Esophagus squamous epithelium (tissue), 5 donors: ENCODE results near the gene SCD5. TPM values are rescaled to one million over a fixed set of nuclear protein-coding genes. Genes with fewer than 3 reads are reported as not detected.

Experiments used
- DNase-seq: peaks from one replicate; lab custom pipeline; 2025; lab: John Stamatoyannopoulos, UW
- H3K27ac ChIP-seq, 4 donors: fragments of 200-600 bp; sonication (generic); one replicate each; pipeline ENCODE4 v1.5.1; 2016 to 2019; ENCODE audit warnings: mild to moderate bottlenecking in 1 of 4
- H3K27me3 ChIP-seq, 4 donors: fragments of 200-600 bp; sonication (generic); 1 replicate in 3 of 4; 2 replicates in 1 of 4; pipeline versions ENCODE4 v1.5.1 to v1.6.0; 2017 to 2021; ENCODE audit warnings: antibody characterized with exemption in 1 of 4
- H3K36me3 ChIP-seq, 3 donors: fragments of 200-600 bp; sonication (generic); one replicate each; pipeline ENCODE4 v1.5.1; 2016 to 2019
- H3K4me1 ChIP-seq, 3 donors: fragments of 200-600 bp; sonication (generic); one replicate each; pipeline ENCODE4 v1.5.1; 2017 to 2019
- H3K4me3 ChIP-seq, 4 donors: fragments of 200-600 bp; sonication (generic); 1 replicate in 3 of 4; 2 replicates in 1 of 4; pipeline ENCODE4 v1.5.1; 2016 to 2019; ENCODE audit warnings: mild to moderate bottlenecking in 2 of 4, moderate library complexity in 1 of 4
- H3K9me3 ChIP-seq, 3 donors: fragments of 200-600 bp; sonication (generic); one replicate each; pipeline ENCODE4 v1.5.1; 2016 to 2019
- CTCF ChIP-seq, 6 experiments: fragments of 450-650 bp in 4 of 6; fragments of 200-600 bp in 2 of 6; sonication (generic) in 2 of 6; IDR thresholded peaks; one replicate each; pipeline ENCODE4 v1.5.1; 2016 to 2019; ENCODE audit warnings: antibody characterized with exemption in 6 of 6, mild to moderate bottlenecking in 4 of 6, moderate library complexity in 4 of 6
- POLR2A ChIP-seq, 4 donors: fragments of 450-650 bp; IDR thresholded peaks; one replicate each; pipeline ENCODE4 v1.6.1; 2017; ENCODE audit warnings: antibody characterized with exemption in 4 of 4, mild to moderate bottlenecking in 4 of 4, moderate library complexity in 3 of 4
- WGBS, 2 donors: methylation state at CpG; one replicate each; pipeline ENCODE4 v1.1.5; 2018; 5-methylcytosine and 5-hydroxymethylcytosine counted together
- intact Hi-C: fragments of 100-400 bp; cut with DNase I; formaldehyde crosslinking; loops from one replicate; pipeline ENCODE4 v1.15.0; 2022
- total RNA-seq, 4 donors: library from RNA; depleted of rRNA; stranded (reverse); fragments of >200 nt; gene quantifications; one replicate each; pipeline ENCODE4 v1.1.0, GENCODE V29; 2016
- donor health status: DM: yes; HTN: yes; CAD: no.

Gene SCD5
- total RNA-seq, 4 donors from 2014 or later, result 1.2 to 6.3 (median 4.3) TPM

GRCh38 chr4:82803746-82804145 lies 5.2 kb upstream of the SCD5 start:
- no peak overlapping the region for H3K27ac ChIP-seq
- intact Hi-C loops, result no loop called here
- TF ChIP-seq POLR2A (IDR thresholded peaks at IDR 0.05), result no peak
- TF ChIP-seq CTCF (IDR thresholded peaks at IDR 0.05), result no peak
- WGBS, 2 donors, result 75 to 92% methylated on average over 4 of the region's 4 CpGs
- H3K27me3 ChIP-seq, result peaks cover 0 to 2% (median 0%) of the 10 kb centered on the region in 4 donors
- no peak for DNase-seq
- H3K36me3 ChIP-seq, result no peaks in the 10 kb centered on the region
- H3K4me1 ChIP-seq, result peaks cover 6 to 12% (median 7%) of the 10 kb centered on the region in 3 donors
- H3K9me3 ChIP-seq, result no peaks in the 10 kb centered on the region
- H3K4me3 ChIP-seq, result no peak overlapping the region

GRCh38 chr4:82802911-82803310 lies 4.3 kb upstream of the SCD5 start:
- Histone ChIP-seq H3K4me3 (no peak overlapping the region), H3K27me3 (peaks cover 0 to 10% (median 0%) of the 10 kb centered on the region in 4 donors), H3K27ac (no peak overlapping the region), H3K9me3 (no peaks in the 10 kb centered on the region), H3K4me1 (peaks cover 7 to 20% (median 8%) of the 10 kb centered on the region in 3 donors), H3K36me3 (no peaks in the 10 kb centered on the region)
- intact Hi-C loops, result no loop called here
- 63 to 73% methylated on average over 2 of the region's 2 CpGs for WGBS, 2 donors
- no peak for DNase-seq
- TF ChIP-seq POLR2A (IDR thresholded peaks at IDR 0.05) (no peak), CTCF (IDR thresholded peaks at IDR 0.05) (no peak)

GRCh38 chr4:82801910-82802521 lies 3.4 kb upstream of the SCD5 start:
- Histone ChIP-seq H3K27me3 (peaks cover 0 to 17% (median 1%) of the 10 kb centered on the region in 4 donors), H3K4me1 (peaks cover 10 to 29% (median 17%) of the 10 kb centered on the region in 3 donors), H3K27ac (no peak overlapping the region), H3K4me3 (no peak overlapping the region), H3K36me3 (no peaks in the 10 kb centered on the region), H3K9me3 (no peaks in the 10 kb centered on the region)
- TF ChIP-seq CTCF (IDR thresholded peaks at IDR 0.05) (peak in 2 of 6 experiments; percentile 29 to 33), POLR2A (IDR thresholded peaks at IDR 0.05) (no peak)
- DNase-seq, result no peak
- WGBS, 2 donors, result 48 to 56% methylated on average over 3 of the region's 3 CpGs
- intact Hi-C loops, result no loop called here

- 4 to 9% methylated on average over 8 to 10 of the region's 25 CpGs for WGBS, 2 donors
Observed at GRCh38 chr4:82799006-82799881, 648 bp upstream of the SCD5 start.

More at GRCh38 chr4:82799006-82799881, 648 bp upstream of the SCD5 start:
- Histone ChIP-seq H3K9me3 (no peaks in the 10 kb centered on the region), H3K4me3 (peak overlapping the region; percentile 41 to 89 (median 76)), H3K36me3 (no peaks in the 10 kb centered on the region), H3K4me1 (peaks cover 10 to 37% (median 19%) of the 10 kb centered on the region in 3 donors), H3K27ac (peak overlapping the region; percentile 16 to 79 (median 39)), H3K27me3 (peaks cover 0 to 17% (median 1%) of the 10 kb centered on the region in 4 donors)
- intact Hi-C loops, result loop anchor here (10.0 kb wide), 1 partner anchor 334 kb away; no protein-coding TSS in a partner anchor
- no peak for DNase-seq
- TF ChIP-seq POLR2A (IDR thresholded peaks at IDR 0.05) (no peak), CTCF (IDR thresholded peaks at IDR 0.05) (no peak)
